Measurements from ENCODE around the gene FBXO36.

Gene FBXO36

DNA sequence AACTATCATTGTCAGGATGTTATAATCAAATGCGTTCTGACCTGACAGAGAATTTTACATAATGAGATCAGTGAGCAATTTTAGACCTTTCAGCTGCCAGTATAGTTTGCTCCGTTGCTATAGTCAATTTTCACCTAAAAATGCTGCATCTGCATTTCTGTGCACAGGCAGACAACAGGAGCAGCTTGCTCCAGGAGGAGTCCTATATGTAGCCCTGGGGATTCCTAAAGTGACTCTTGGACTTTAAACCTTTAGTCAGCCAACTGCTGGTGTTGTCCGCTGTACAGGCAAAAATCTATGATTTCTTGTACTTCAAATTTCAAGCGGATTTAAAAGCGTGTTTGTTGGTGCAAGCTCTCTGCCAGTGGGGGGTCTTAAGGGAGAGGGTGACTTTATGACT is 120.7 kb downstream of the FBXO36 start:
- TF ChIP-seq, protein P1, sequence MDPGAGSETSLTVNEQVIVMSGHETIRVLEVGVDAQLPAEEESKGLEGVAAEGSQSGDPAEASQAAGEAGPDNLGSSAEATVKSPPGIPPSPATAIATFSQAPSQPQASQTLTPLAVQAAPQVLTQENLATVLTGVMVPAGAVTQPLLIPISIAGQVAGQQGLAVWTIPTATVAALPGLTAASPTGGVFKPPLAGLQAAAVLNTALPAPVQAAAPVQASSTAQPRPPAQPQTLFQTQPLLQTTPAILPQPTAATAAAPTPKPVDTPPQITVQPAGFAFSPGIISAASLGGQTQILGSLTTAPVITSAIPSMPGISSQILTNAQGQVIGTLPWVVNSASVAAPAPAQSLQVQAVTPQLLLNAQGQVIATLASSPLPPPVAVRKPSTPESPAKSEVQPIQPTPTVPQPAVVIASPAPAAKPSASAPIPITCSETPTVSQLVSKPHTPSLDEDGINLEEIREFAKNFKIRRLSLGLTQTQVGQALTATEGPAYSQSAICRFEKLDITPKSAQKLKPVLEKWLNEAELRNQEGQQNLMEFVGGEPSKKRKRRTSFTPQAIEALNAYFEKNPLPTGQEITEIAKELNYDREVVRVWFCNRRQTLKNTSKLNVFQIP (CRISPR knock-in tag; IDR thresholded peaks at IDR 0.05; ENCODE audit: borderline replicate concordance, low read depth), result no peak
- TF ChIP-seq ZFP3 (CRISPR knock-in tag; IDR thresholded peaks at IDR 0.05), result no peak
- ATAC-seq, result no peak

DNA sequence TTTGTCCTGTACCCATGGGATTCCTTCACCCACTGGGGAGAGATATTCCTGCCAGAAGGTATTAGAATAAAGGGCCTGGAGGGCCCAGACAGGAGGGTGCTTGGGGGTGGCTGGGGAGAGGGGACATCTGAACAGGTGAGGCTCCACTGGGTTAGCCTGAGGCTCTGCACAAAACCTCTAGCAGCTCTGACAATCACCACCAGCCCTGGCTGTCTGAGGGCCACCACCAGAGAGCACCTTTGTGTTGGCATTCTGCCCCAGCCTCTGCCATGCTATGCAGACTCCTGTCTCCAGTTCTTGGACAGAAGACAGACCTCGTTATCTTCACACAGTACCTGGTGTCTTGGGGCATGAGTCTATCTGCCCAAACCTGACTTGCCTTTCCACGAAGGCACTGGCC is 121.2 kb downstream of the FBXO36 start:
- TF ChIP-seq, protein P1 (CRISPR knock-in tag; IDR thresholded peaks at IDR 0.05; ENCODE audit: borderline replicate concordance, low read depth), result no peak
- TF ChIP-seq CSDC2 (CRISPR knock-in tag; IDR thresholded peaks at IDR 0.05) (no peak), ZFP3 (CRISPR knock-in tag; IDR thresholded peaks at IDR 0.05) (no peak), PPARA (CRISPR knock-in tag; IDR thresholded peaks at IDR 0.05; ENCODE audit: borderline replicate concordance) (no peak), ZNF8 (CRISPR knock-in tag; IDR thresholded peaks at IDR 0.05) (no peak), TCF4 (CRISPR knock-in tag; IDR thresholded peaks at IDR 0.05; ENCODE audit: borderline replicate concordance) (no peak), OSR1 (CRISPR knock-in tag; IDR thresholded peaks at IDR 0.05) (no peak), GLIS3 (CRISPR knock-in tag; IDR thresholded peaks at IDR 0.05) (no peak), TOX (CRISPR knock-in tag; IDR thresholded peaks at IDR 0.05; ENCODE audit: borderline replicate concordance) (no peak), RARB (CRISPR knock-in tag; IDR thresholded peaks at IDR 0.05) (no peak), SNAI2 (CRISPR knock-in tag; IDR thresholded peaks at IDR 0.05) (no peak), ZNF565 (CRISPR knock-in tag; conservative IDR thresholded peaks at IDR 0.05; ENCODE audit: low read depth) (no peak)
- TF ChIP-seq, protein P2, sequence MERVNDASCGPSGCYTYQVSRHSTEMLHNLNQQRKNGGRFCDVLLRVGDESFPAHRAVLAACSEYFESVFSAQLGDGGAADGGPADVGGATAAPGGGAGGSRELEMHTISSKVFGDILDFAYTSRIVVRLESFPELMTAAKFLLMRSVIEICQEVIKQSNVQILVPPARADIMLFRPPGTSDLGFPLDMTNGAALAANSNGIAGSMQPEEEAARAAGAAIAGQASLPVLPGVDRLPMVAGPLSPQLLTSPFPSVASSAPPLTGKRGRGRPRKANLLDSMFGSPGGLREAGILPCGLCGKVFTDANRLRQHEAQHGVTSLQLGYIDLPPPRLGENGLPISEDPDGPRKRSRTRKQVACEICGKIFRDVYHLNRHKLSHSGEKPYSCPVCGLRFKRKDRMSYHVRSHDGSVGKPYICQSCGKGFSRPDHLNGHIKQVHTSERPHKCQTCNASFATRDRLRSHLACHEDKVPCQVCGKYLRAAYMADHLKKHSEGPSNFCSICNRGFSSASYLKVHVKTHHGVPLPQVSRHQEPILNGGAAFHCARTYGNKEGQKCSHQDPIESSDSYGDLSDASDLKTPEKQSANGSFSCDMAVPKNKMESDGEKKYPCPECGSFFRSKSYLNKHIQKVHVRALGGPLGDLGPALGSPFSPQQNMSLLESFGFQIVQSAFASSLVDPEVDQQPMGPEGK (CRISPR knock-in tag; IDR thresholded peaks at IDR 0.05; ENCODE audit: borderline replicate concordance), result no peak
- TF ChIP-seq, protein P3, sequence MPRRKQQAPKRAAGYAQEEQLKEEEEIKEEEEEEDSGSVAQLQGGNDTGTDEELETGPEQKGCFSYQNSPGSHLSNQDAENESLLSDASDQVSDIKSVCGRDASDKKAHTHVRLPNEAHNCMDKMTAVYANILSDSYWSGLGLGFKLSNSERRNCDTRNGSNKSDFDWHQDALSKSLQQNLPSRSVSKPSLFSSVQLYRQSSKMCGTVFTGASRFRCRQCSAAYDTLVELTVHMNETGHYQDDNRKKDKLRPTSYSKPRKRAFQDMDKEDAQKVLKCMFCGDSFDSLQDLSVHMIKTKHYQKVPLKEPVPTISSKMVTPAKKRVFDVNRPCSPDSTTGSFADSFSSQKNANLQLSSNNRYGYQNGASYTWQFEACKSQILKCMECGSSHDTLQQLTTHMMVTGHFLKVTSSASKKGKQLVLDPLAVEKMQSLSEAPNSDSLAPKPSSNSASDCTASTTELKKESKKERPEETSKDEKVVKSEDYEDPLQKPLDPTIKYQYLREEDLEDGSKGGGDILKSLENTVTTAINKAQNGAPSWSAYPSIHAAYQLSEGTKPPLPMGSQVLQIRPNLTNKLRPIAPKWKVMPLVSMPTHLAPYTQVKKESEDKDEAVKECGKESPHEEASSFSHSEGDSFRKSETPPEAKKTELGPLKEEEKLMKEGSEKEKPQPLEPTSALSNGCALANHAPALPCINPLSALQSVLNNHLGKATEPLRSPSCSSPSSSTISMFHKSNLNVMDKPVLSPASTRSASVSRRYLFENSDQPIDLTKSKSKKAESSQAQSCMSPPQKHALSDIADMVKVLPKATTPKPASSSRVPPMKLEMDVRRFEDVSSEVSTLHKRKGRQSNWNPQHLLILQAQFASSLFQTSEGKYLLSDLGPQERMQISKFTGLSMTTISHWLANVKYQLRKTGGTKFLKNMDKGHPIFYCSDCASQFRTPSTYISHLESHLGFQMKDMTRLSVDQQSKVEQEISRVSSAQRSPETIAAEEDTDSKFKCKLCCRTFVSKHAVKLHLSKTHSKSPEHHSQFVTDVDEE (CRISPR knock-in tag; IDR thresholded peaks at IDR 0.05), result no peak
- ATAC-seq, result no peak

DNA sequence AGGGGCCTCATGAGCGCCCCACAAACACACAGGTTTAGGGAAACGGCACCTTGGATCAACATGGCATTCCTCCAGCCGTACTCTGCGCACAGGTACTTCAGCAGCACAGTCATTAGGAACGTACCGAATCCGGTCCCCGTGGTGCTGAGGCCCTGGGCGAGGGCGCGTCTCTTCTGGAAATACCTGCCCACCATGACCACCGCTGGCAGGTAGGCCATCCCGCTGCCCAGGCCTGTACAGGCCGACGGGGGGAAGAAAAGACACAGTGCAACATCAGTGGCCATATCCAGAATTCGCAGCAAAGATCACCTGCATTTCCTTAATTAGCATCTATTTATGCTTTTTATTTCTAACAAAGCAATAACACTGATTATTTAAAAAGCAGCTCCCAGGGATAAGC is 124.2 kb downstream of the FBXO36 start:
- no peak for ATAC-seq
- no peak for TF ChIP-seq ZNF70 (CRISPR knock-in tag; IDR thresholded peaks at IDR 0.05)
- no peak for TF ChIP-seq ZFP3 (CRISPR knock-in tag; IDR thresholded peaks at IDR 0.05)
- TF ChIP-seq ISL1 (CRISPR knock-in tag; IDR thresholded peaks at IDR 0.05), result no peak
- TF ChIP-seq, protein P2 (CRISPR knock-in tag; IDR thresholded peaks at IDR 0.05; ENCODE audit: borderline replicate concordance), result no peak
- TF ChIP-seq ARNTL (CRISPR knock-in tag; IDR thresholded peaks at IDR 0.05; ENCODE audit: borderline replicate concordance, low read depth), result no peak
- TF ChIP-seq CSDC2 (CRISPR knock-in tag; IDR thresholded peaks at IDR 0.05), result no peak
- no peak for TF ChIP-seq PPARA (CRISPR knock-in tag; IDR thresholded peaks at IDR 0.05; ENCODE audit: borderline replicate concordance)
- TF ChIP-seq, protein P3 (CRISPR knock-in tag; IDR thresholded peaks at IDR 0.05), result no peak
- no peak for TF ChIP-seq OSR1 (CRISPR knock-in tag; IDR thresholded peaks at IDR 0.05)
- no peak for TF ChIP-seq SNAI2 (CRISPR knock-in tag; IDR thresholded peaks at IDR 0.05)
- TF ChIP-seq ZFP30 (CRISPR knock-in tag; IDR thresholded peaks at IDR 0.05), result no peak

Data from SK-N-SH treated with all-trans-retinoic acid at 6 μM for 48 hours (cell line).